Breast epithelium (tissue), 3 donors: ENCODE data around the gene DUSP19.

Experiments used
- POLR2A ChIP-seq: fragments of 450-650 bp; IDR thresholded peaks from one replicate; pipeline ENCODE4 v1.6.1; 2016; ENCODE audit warnings: antibody characterized with exemption, mild to moderate bottlenecking, moderate library complexity
- POLR2AphosphoS5 ChIP-seq, 3 donors: sonication (generic); formaldehyde crosslinking; IDR thresholded peaks; one replicate each; pipeline ENCODE4 v1.6.1; 2017; ENCODE audit warnings: antibody characterized with exemption in 3 of 3

DNA sequence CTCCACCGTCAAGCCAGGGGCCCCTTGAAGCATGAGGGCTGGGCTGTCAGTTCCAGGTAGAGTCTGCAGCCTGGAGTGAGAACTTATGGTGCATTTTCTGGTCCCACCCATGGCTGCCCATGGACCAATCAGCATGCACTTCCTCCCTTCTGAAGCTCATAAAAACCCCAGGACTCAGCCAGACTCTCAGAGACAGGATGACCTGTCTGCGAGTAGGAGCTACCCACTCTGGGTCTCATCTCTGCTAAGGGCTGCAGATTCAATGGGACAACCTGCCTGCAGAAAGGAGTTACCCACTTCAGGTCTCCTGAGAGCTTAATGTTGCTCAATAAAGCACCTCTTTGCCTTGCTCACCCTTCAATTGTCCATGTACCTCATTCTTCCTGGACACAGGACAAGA is 9.4 kb upstream of the DUSP19 start:
- TF ChIP-seq POLR2A (no peak), POLR2AphosphoS5 (IDR thresholded peaks at IDR 0.05) (no peak)
